Ascending aorta (tissue), 2 donors: Measurements from ENCODE around the gene MAEA. TPM values are rescaled to one million over a fixed set of nuclear protein-coding genes. Genes with fewer than 3 reads are reported as not detected.

ENCODE experiments used
- DNase-seq, 2 donors: peaks; one replicate each; pipeline ENCODE4 v3.0.0-alpha.2; 2019; ENCODE audit warnings: low spot score in 2 of 2
- H3K27ac ChIP-seq, 2 donors: fragments of 200-600 bp; sonication (generic); one replicate each; pipeline ENCODE4 v1.5.1; 2016 to 2017; ENCODE audit warnings: mild to moderate bottlenecking in 1 of 2
- H3K27me3 ChIP-seq: fragments of 200-600 bp; sonication (generic); one replicate; pipeline ENCODE4 v1.5.1; 2017
- H3K36me3 ChIP-seq, 2 donors: fragments of 200-600 bp; sonication (generic); one replicate each; pipeline ENCODE4 v1.5.1; 2016
- H3K4me1 ChIP-seq, 2 donors: fragments of 200-600 bp; sonication (generic); one replicate each; pipeline ENCODE4 v1.5.1; 2016 to 2017; ENCODE audit warnings: mild to moderate bottlenecking in 1 of 2
- H3K4me3 ChIP-seq, 2 donors: fragments of 200-600 bp; sonication (generic); one replicate each; pipeline ENCODE4 v1.5.1; 2016 to 2017; ENCODE audit warnings: mild to moderate bottlenecking in 1 of 2
- H3K9me3 ChIP-seq, 2 donors: fragments of 200-600 bp; sonication (generic); one replicate each; pipeline ENCODE4 v1.5.1; 2016
- intact Hi-C: fragments of 100-400 bp; cut with DNase I; formaldehyde crosslinking; loops from one replicate; pipeline ENCODE4 v1.15.1; 2023
- total RNA-seq: library from RNA; depleted of rRNA; stranded (reverse); fragments of >200 nt; gene quantifications from one replicate; pipeline ENCODE4 v1.1.0, GENCODE V29; 2016
- TF ChIP-seq, protein P1 (sequence below), 3 experiments: fragments of 200-600 bp in 2 of 3; fragments of 450-650 bp in 1 of 3; sonication (generic) in 2 of 3; IDR thresholded peaks; one replicate each; pipeline ENCODE4 v1.5.1; 2016 to 2019; ENCODE audit warnings: antibody characterized with exemption in 3 of 3, mild to moderate bottlenecking in 1 of 3, moderate library complexity in 1 of 3

The MAEA gene
- total RNA-seq, 1 donor from 2014 or later = 56.3 TPM

GRCh38 chr4:1376841-1377605 is 87.3 kb downstream of the MAEA start:
- Histone ChIP-seq H3K9me3 (no peaks in the 10 kb centered on the region), H3K27ac (no peak overlapping the region), H3K4me3 (no peak overlapping the region), H3K4me1 (no peaks in the 10 kb centered on the region), H3K27me3 (no peaks in the 10 kb centered on the region), H3K36me3 (peaks cover 20 to 54% of the 10 kb centered on the region in 2 donors)
- DNase-seq = no peak
- TF ChIP-seq, protein P1, sequence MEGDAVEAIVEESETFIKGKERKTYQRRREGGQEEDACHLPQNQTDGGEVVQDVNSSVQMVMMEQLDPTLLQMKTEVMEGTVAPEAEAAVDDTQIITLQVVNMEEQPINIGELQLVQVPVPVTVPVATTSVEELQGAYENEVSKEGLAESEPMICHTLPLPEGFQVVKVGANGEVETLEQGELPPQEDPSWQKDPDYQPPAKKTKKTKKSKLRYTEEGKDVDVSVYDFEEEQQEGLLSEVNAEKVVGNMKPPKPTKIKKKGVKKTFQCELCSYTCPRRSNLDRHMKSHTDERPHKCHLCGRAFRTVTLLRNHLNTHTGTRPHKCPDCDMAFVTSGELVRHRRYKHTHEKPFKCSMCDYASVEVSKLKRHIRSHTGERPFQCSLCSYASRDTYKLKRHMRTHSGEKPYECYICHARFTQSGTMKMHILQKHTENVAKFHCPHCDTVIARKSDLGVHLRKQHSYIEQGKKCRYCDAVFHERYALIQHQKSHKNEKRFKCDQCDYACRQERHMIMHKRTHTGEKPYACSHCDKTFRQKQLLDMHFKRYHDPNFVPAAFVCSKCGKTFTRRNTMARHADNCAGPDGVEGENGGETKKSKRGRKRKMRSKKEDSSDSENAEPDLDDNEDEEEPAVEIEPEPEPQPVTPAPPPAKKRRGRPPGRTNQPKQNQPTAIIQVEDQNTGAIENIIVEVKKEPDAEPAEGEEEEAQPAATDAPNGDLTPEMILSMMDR (IDR thresholded peaks at IDR 0.05) = no peak
- intact Hi-C loops = no loop called here

DNA sequence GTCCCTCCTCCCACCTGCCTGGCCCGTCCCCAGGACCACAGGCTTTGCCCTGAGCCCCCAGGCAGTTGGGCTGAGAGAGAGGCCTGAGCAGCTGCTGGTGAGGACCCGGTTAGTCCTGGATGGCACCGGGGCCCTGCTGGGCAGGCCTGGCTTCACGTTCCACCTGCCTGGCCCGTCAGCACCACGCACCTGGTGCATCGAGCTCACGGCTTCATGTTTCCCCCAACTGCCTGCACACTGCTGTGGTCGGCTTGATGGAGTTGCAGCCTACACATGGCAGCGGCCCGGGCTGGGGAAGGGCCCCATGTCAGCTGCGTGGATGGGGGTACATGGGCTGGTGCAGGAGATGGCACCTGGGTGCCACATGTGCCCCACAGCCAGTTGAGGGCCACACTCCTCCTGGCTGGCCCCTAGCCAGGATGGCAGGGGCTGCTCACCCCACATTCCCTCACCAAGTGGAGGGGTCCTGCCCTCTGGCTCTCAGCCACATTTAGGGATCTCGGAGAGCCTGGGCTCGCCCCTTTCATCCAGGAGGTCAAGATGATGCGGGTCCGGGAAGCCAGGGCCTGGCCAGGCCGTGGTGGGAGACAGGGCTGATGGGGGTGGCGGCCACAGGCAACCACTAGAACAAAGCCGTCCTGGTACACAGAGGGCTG is 88.0 kb downstream of the MAEA start:
- DNase-seq = no peak
- H3K36me3 ChIP-seq = peaks cover 20 to 55% of the 10 kb centered on the region in 2 donors

GRCh38 chr4:1378559-1379231 is 89.0 kb downstream of the MAEA start:
- intact Hi-C loops = no loop called here
- Histone ChIP-seq H3K36me3 (peaks cover 27 to 55% of the 10 kb centered on the region in 2 donors), H3K27me3 (no peaks in the 10 kb centered on the region), H3K4me3 (no peak overlapping the region), H3K27ac (no peak overlapping the region), H3K4me1 (no peaks in the 10 kb centered on the region), H3K9me3 (no peaks in the 10 kb centered on the region)
- TF ChIP-seq, protein P1 (IDR thresholded peaks at IDR 0.05) = no peak
- no peak for DNase-seq

More for the DNA sequence above, 88.0 kb downstream of the MAEA start:
- no peaks in the 10 kb centered on the region for H3K4me1 ChIP-seq
- H3K27ac ChIP-seq = no peak overlapping the region
- H3K4me3 ChIP-seq = no peak overlapping the region
- H3K9me3 ChIP-seq = no peaks in the 10 kb centered on the region
- no peaks in the 10 kb centered on the region for H3K27me3 ChIP-seq
- TF ChIP-seq, protein P1 (IDR thresholded peaks at IDR 0.05) = no peak
- intact Hi-C loops = no loop called here

- Histone ChIP-seq H3K27me3 (no peaks in the 10 kb centered on the region), H3K9me3 (no peaks in the 10 kb centered on the region), H3K36me3 (peaks cover 30 to 60% of the 10 kb centered on the region in 2 donors), H3K4me3 (no peak overlapping the region), H3K27ac (no peak overlapping the region), H3K4me1 (no peaks in the 10 kb centered on the region)
- TF ChIP-seq, protein P1 (IDR thresholded peaks at IDR 0.05) = no peak
- intact Hi-C loops = no loop called here
- no peak for DNase-seq
These were observed 89.7 kb downstream of the MAEA start for GRCh38 chr4:1379351-1379781.

- no peaks in the 10 kb centered on the region for H3K27me3 ChIP-seq
These were observed 90.2 kb downstream of the MAEA start for GRCh38 chr4:1379801-1380331.

More at GRCh38 chr4:1379801-1380331, 90.2 kb downstream of the MAEA start:
- TF ChIP-seq, protein P1 (IDR thresholded peaks at IDR 0.05) = no peak
- H3K27ac ChIP-seq = no peak overlapping the region
- intact Hi-C loops = no loop called here
- no peaks in the 10 kb centered on the region for H3K9me3 ChIP-seq
- no peaks in the 10 kb centered on the region for H3K4me1 ChIP-seq
- no peak for DNase-seq
- H3K4me3 ChIP-seq = no peak overlapping the region
- peaks cover 30 to 65% of the 10 kb centered on the region in 2 donors for H3K36me3 ChIP-seq
